Loucy (cell line): ENCODE measurements around the gene ANO2.

ENCODE experiments used
- H2AFZ ChIP-seq: fragments of 200-600 bp; sonication (generic); 2 replicates; pipeline ENCODE4 v1.6.0; 2016; ENCODE audit warnings: antibody characterized with exemption, mild to moderate bottlenecking, low read length, moderate library complexity
- H3F3A ChIP-seq: fragments of 200-600 bp; 2 replicates; pipeline ENCODE4 v1.6.0; 2016; ENCODE audit warnings: antibody characterized with exemption, low read depth, mild to moderate bottlenecking
- H3K27me3 ChIP-seq: fragments of 200-600 bp; sonication (generic); 2 replicates; pipeline ENCODE4 v1.6.1; 2014; ENCODE audit warnings: low read length, mild to moderate bottlenecking; ENCODE audit not compliant: insufficient read depth, poor library complexity, severe bottlenecking
- H3K36me3 ChIP-seq: fragments of 200-600 bp; sonication (generic); 2 replicates; pipeline ENCODE4 v1.6.1; 2016; ENCODE audit warnings: low read length; ENCODE audit not compliant: insufficient read depth
- H3K4me1 ChIP-seq: fragments of 200-600 bp; sonication (generic); 2 replicates; pipeline ENCODE4 v1.5.1; 2014; ENCODE audit warnings: low read length, mild to moderate bottlenecking; ENCODE audit not compliant: insufficient read depth, poor library complexity, severe bottlenecking
- H3K4me2 ChIP-seq: fragments of 200-600 bp; sonication (generic); 2 replicates; pipeline ENCODE4 v1.6.0; 2014; ENCODE audit warnings: antibody characterized with exemption, low read length, low read depth, mild to moderate bottlenecking; ENCODE audit not compliant: poor library complexity, severe bottlenecking
- H3K4me3 ChIP-seq: fragments of 200-600 bp; sonication (generic); 2 replicates; pipeline ENCODE4 v1.5.1; 2014; ENCODE audit warnings: low read length, mild to moderate bottlenecking, mixed read lengths; ENCODE audit not compliant: poor library complexity, severe bottlenecking
- H3K79me2 ChIP-seq: fragments of 200-600 bp; sonication (generic); 2 replicates; pipeline ENCODE4 v1.6.1; 2014; ENCODE audit warnings: low read length; ENCODE audit not compliant: insufficient read depth
- H3K9ac ChIP-seq: fragments of 200-600 bp; sonication (generic); 2 replicates; pipeline ENCODE4 v1.6.0; 2014; ENCODE audit warnings: mild to moderate bottlenecking, low read depth, low read length, moderate library complexity; ENCODE audit not compliant: poor library complexity, severe bottlenecking
- H3K9me2 ChIP-seq: fragments of 200-600 bp; sonication (generic); replicated peaks from 2 replicates; pipeline ENCODE4 v1.6.1; 2016; ENCODE audit warnings: low read depth, low read length, mixed read lengths
- H3K9me3 ChIP-seq: fragments of 200-600 bp; sonication (generic); 2 replicates; pipeline ENCODE4 v1.6.1; 2014; ENCODE audit warnings: mild to moderate bottlenecking, antibody characterized with exemption, low read length, low read depth; ENCODE audit not compliant: insufficient read depth
- H4K20me1 ChIP-seq: fragments of 200-600 bp; sonication (generic); 2 replicates; pipeline ENCODE4 v1.6.0; 2014; ENCODE audit warnings: antibody characterized with exemption, low read length, mild to moderate bottlenecking; ENCODE audit not compliant: insufficient read depth, poor library complexity, severe bottlenecking
- EZH2phosphoT487 ChIP-seq: fragments of 200-600 bp; IDR thresholded peaks from 2 replicates; pipeline ENCODE4 v1.6.1; 2018; ENCODE audit warnings: antibody characterized with exemption, mild to moderate bottlenecking, moderate library complexity, borderline replicate concordance
- TF ChIP-seq, protein P1 (sequence below): fragments of 200-600 bp; sonication (generic); conservative IDR thresholded peaks from 2 replicates; pipeline ENCODE4 v1.5.1; 2014; ENCODE audit warnings: mild to moderate bottlenecking, antibody characterized with exemption, low read length

The ANO2 gene

GRCh38 chr12:5592310-5592709 is 352.7 kb downstream of the ANO2 start:
- H3K4me2 ChIP-seq, result no peak overlapping the region
- TF ChIP-seq, protein P1, sequence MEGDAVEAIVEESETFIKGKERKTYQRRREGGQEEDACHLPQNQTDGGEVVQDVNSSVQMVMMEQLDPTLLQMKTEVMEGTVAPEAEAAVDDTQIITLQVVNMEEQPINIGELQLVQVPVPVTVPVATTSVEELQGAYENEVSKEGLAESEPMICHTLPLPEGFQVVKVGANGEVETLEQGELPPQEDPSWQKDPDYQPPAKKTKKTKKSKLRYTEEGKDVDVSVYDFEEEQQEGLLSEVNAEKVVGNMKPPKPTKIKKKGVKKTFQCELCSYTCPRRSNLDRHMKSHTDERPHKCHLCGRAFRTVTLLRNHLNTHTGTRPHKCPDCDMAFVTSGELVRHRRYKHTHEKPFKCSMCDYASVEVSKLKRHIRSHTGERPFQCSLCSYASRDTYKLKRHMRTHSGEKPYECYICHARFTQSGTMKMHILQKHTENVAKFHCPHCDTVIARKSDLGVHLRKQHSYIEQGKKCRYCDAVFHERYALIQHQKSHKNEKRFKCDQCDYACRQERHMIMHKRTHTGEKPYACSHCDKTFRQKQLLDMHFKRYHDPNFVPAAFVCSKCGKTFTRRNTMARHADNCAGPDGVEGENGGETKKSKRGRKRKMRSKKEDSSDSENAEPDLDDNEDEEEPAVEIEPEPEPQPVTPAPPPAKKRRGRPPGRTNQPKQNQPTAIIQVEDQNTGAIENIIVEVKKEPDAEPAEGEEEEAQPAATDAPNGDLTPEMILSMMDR, result no peak
- no peak for TF ChIP-seq EZH2phosphoT487
- H2AFZ ChIP-seq, result no peak overlapping the region
- H3K9me2 ChIP-seq, result no peaks in the 10 kb centered on the region
- H3K4me3 ChIP-seq, result no peak overlapping the region
- no peaks in the 10 kb centered on the region for H3K79me2 ChIP-seq
- H3K9ac ChIP-seq, result no peak overlapping the region
- no peaks in the 10 kb centered on the region for H3F3A ChIP-seq
- no peaks in the 10 kb centered on the region for H3K4me1 ChIP-seq
- no peaks in the 10 kb centered on the region for H3K9me3 ChIP-seq
- no peaks in the 10 kb centered on the region for H4K20me1 ChIP-seq
- no peaks in the 10 kb centered on the region for H3K36me3 ChIP-seq
- no peaks in the 10 kb centered on the region for H3K27me3 ChIP-seq

GRCh38 chr12:5590316-5590715 is 354.7 kb downstream of the ANO2 start:
- Histone ChIP-seq H3K4me3 (no peak overlapping the region), H3K4me2 (no peak overlapping the region), H3F3A (no peaks in the 10 kb centered on the region), H3K9me2 (no peaks in the 10 kb centered on the region), H3K36me3 (no peaks in the 10 kb centered on the region), H2AFZ (no peak overlapping the region), H3K4me1 (no peaks in the 10 kb centered on the region), H3K27me3 (no peaks in the 10 kb centered on the region), H3K79me2 (no peaks in the 10 kb centered on the region), H4K20me1 (no peaks in the 10 kb centered on the region), H3K9ac (no peak overlapping the region), H3K9me3 (no peaks in the 10 kb centered on the region)
- TF ChIP-seq EZH2phosphoT487, result no peak
- TF ChIP-seq, protein P1, result no peak

DNA sequence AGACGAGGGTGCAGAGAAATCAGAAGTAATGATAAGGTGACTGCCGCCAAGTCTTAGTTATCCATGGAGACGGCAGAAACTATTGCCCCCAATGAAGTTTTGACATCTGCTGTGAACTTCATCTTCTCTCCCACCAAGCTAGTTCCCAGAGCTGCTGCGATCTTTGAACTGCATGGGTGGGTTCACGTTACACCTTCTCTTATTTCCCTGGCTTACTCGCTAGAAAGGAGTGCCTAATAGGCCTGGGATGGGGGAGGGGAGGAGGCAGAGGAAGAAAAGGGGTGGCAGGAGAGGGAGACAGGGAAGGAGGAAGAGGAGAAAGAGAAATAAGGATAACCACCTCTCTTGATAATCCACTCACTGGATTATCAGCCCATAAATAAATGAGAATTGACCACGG is 356.0 kb downstream of the ANO2 start:
- H3F3A ChIP-seq, result no peaks in the 10 kb centered on the region
- no peaks in the 10 kb centered on the region for H3K9me2 ChIP-seq
- no peaks in the 10 kb centered on the region for H4K20me1 ChIP-seq
- H3K9ac ChIP-seq, result no peak overlapping the region
- H3K4me2 ChIP-seq, result no peak overlapping the region
- H3K79me2 ChIP-seq, result no peaks in the 10 kb centered on the region
- H3K4me3 ChIP-seq, result no peak overlapping the region
- no peaks in the 10 kb centered on the region for H3K27me3 ChIP-seq
- no peak overlapping the region for H2AFZ ChIP-seq
- no peak for TF ChIP-seq EZH2phosphoT487
- TF ChIP-seq, protein P1, result no peak
- no peaks in the 10 kb centered on the region for H3K4me1 ChIP-seq
- H3K36me3 ChIP-seq, result no peaks in the 10 kb centered on the region
- H3K9me3 ChIP-seq, result no peaks in the 10 kb centered on the region
